Activated B cell treated with CpG ODN at 0.5 μM for 24 hours (primary cell): ENCODE measurements around the gene AK9. TPM values are rescaled to one million over a fixed set of nuclear protein-coding genes. Genes with fewer than 3 reads are reported as not detected.
"Not testable (repeated sequence)": the region's sequence is repeated elsewhere in the genome, so short reads cannot be mapped to it uniquely, and the experiment has no call there.

ENCODE experiments used
- ATAC-seq: fragments of 200-7000 bp; cut with Tn5 transposase; one replicate; pipeline ENCODE4 v1.10.0; 2021; ENCODE audit warnings: low read depth, mild to moderate bottlenecking, moderate library complexity
- CTCF ChIA-PET: fragments of 350-600 bp; sonication (Branson Sonifier 250); formaldehyde crosslinking; loops from one replicate; lab custom pipeline; 2021; ENCODE audit warnings: antibody characterized with exemption; lab: Charles Lee
- POLR2A ChIA-PET: fragments of 350-600 bp; sonication (Branson Sonifier 250); formaldehyde crosslinking; loops from one replicate; lab custom pipeline; 2021; ENCODE audit warnings: antibody characterized with exemption; lab: Charles Lee
- DNase-seq: peaks from one replicate; pipeline ENCODE4 v3.0.0; 2022
- H3K27ac Mint-ChIP-seq: one replicate; pipeline ENCODE4 v1.8.0; 2020; ENCODE audit warnings: mixed read lengths
- H3K27me3 Mint-ChIP-seq: one replicate; pipeline ENCODE4 v1.8.0; 2021; ENCODE audit warnings: mixed read lengths
- H3K36me3 Mint-ChIP-seq: one replicate; pipeline ENCODE4 v1.8.0; 2021; ENCODE audit warnings: low read depth, mixed read lengths
- H3K4me1 Mint-ChIP-seq: one replicate; pipeline ENCODE4 v1.8.0; 2021; ENCODE audit warnings: mixed read lengths
- H3K4me3 Mint-ChIP-seq: one replicate; pipeline ENCODE4 v1.8.0; 2020; ENCODE audit warnings: mild to moderate bottlenecking, mixed read lengths
- H3K9me3 Mint-ChIP-seq: one replicate; pipeline ENCODE4 v1.8.0; 2020; ENCODE audit warnings: mixed read lengths
- intact Hi-C: fragments of 100-400 bp; cut with micrococcal nuclease; formaldehyde crosslinking; loops from one replicate; pipeline ENCODE4 v1.15.1; 2024
- total RNA-seq: library from RNA; stranded (reverse); gene quantifications from 2 replicates; pipeline ENCODE4 v1.2.3, GENCODE V29; 2022
- TF ChIP-seq, protein P1 (sequence below): fragments of 200-600 bp; IDR thresholded peaks from one replicate; pipeline ENCODE4 v1.8.0; 2022; ENCODE audit warnings: antibody characterized with exemption, mild to moderate bottlenecking

Gene AK9
- total RNA-seq, 1 donor from 2014 or later: 9.1 TPM

DNA sequence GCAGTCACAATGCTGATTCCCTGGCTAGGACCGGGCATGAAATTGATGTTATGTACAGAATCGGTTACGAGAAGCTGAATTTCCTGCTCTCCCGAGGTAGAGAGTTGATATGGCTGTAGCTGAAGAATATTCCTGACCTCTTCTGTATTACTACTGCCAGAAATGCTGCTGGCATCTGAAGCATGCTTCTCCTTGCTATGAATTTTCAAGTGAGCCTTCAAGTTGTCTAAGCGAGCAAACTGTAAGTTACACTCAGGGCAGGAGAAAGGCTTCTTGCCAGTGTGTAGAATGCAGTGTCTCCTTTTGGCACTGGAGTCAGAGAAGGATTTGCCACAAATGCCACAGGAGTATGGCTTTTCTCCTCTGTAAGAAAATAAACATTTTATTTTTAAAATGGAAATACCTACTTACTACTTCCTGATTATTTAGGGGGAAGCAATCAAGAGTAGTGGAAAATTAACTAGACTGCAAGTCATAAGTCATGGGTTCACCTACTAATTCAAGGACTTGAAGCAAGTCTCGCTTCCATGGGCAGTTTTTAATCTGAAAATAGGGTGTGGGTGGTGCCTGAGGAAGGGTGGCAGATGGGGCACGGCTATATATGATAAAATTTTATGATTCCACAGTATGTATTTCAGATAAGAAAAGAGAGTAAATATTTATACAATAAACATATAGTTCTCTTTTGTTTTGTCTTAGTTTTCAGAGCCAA, 224.6 kb downstream of the AK9 start:
- Mint-ChIP-seq H3K4me1 (peaks cover 46% of the 10 kb centered on the region), H3K4me3 (no peak overlapping the region), H3K9me3 (no peaks in the 10 kb centered on the region), H3K27ac (no peak overlapping the region), H3K36me3 (peaks cover 91% of the 10 kb centered on the region), H3K27me3 (no peaks in the 10 kb centered on the region)
- intact Hi-C loops: no loop called here
- CTCF ChIA-PET: interaction anchor here (0.9 kb wide), 1 partner anchor 10 kb away, joined by 3 read pairs; no protein-coding TSS in a partner anchor
- DNase-seq (no peak), ATAC-seq (no peak)
- POLR2A ChIA-PET: interaction anchor here (1.2 kb wide), 1 partner anchor 16 kb away, joined by 4 read pairs; no protein-coding TSS in a partner anchor
- TF ChIP-seq, protein P1, sequence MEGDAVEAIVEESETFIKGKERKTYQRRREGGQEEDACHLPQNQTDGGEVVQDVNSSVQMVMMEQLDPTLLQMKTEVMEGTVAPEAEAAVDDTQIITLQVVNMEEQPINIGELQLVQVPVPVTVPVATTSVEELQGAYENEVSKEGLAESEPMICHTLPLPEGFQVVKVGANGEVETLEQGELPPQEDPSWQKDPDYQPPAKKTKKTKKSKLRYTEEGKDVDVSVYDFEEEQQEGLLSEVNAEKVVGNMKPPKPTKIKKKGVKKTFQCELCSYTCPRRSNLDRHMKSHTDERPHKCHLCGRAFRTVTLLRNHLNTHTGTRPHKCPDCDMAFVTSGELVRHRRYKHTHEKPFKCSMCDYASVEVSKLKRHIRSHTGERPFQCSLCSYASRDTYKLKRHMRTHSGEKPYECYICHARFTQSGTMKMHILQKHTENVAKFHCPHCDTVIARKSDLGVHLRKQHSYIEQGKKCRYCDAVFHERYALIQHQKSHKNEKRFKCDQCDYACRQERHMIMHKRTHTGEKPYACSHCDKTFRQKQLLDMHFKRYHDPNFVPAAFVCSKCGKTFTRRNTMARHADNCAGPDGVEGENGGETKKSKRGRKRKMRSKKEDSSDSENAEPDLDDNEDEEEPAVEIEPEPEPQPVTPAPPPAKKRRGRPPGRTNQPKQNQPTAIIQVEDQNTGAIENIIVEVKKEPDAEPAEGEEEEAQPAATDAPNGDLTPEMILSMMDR: no peak

DNA sequence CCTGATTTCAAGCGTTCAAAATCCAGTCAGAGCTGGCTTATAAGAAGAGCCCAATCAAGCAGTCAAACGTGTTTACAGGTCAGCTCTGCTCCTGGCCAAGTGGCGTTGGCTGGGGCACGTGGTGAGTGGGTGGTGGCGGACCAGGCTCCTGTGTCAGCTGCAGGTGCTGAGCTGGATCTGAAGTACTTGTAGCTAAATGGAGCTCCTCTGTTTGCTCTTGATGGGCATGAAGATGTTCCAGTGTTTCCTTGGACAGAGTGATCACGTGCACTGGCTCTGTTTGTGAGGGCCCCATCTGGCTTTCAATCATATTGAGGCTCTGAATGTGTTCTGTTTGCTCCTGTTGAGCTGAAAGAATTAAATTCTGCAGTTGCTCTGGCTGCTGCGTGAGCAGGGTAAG, 225.2 kb downstream of the AK9 start:
- intact Hi-C loops: no loop called here
- no peak overlapping the region for H3K4me3 Mint-ChIP-seq
- no peak for ATAC-seq
- ChIA-PET POLR2A (interaction anchor here (0.6 to 1.2 kb wide), 2 partner anchors 17 to 64 kb away, joined by 4 read pairs; no protein-coding TSS in a partner anchor), CTCF (interaction anchor here (0.9 kb wide), 1 partner anchor 9 kb away, joined by 3 read pairs; no protein-coding TSS in a partner anchor)
- H3K27me3 Mint-ChIP-seq: no peaks in the 10 kb centered on the region
- peaks cover 41% of the 10 kb centered on the region for H3K4me1 Mint-ChIP-seq
- H3K36me3 Mint-ChIP-seq: peaks cover 91% of the 10 kb centered on the region
- TF ChIP-seq, protein P1: no peak
- no peaks in the 10 kb centered on the region for H3K9me3 Mint-ChIP-seq
- no peak for DNase-seq
- no peak overlapping the region for H3K27ac Mint-ChIP-seq

- peaks cover 65% of the 10 kb centered on the region for H3K4me1 Mint-ChIP-seq
- POLR2A ChIA-PET: interaction anchor here (1.4 to 2.1 kb wide), 2 partner anchors 11 to 20 kb away, joined by 4 to 10 read pairs; partner anchors contain the start of gene ZBTB24
Measured at GRCh38 chr6:109461733-109462526, 229.1 kb downstream of the AK9 start.

DNA sequence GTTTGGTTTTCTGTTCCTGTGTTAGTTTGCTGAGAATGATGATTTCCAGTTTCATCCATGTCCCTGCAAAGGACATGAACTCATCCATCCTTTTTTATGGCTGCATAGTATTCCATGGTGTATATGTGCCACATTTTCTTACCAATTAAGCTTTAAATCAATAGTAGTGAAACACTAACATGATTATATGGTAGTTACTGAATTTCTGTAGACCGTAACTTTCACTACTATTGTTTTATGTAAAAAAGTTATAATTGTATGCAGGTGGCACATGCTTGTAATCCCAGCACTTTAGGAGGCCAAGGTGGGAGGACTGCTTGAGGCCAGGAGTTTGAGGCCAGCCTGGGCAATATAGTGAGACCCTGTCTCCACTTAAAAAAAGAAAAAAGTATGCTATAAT, 229.8 kb downstream of the AK9 start:
- peaks cover 45% of the 10 kb centered on the region for H3K36me3 Mint-ChIP-seq

More at GRCh38 chr6:109461733-109462526, 229.1 kb downstream of the AK9 start:
- H3K27me3 Mint-ChIP-seq: no peaks in the 10 kb centered on the region
- no peak overlapping the region for H3K4me3 Mint-ChIP-seq
- intact Hi-C loops: loop anchor here (1.0 kb wide), 1 partner anchor 17 kb away; no protein-coding TSS in a partner anchor
- DNase-seq (no peak), ATAC-seq (no peak)
- TF ChIP-seq, protein P1: no peak
- H3K27ac Mint-ChIP-seq: peak overlapping the region; percentile 68
- H3K36me3 Mint-ChIP-seq: peaks cover 53% of the 10 kb centered on the region
- H3K9me3 Mint-ChIP-seq: no peaks in the 10 kb centered on the region
- CTCF ChIA-PET: interaction anchor here (0.8 kb wide), 1 partner anchor 1732 kb away, joined by 3 read pairs; no protein-coding TSS in a partner anchor

DNA sequence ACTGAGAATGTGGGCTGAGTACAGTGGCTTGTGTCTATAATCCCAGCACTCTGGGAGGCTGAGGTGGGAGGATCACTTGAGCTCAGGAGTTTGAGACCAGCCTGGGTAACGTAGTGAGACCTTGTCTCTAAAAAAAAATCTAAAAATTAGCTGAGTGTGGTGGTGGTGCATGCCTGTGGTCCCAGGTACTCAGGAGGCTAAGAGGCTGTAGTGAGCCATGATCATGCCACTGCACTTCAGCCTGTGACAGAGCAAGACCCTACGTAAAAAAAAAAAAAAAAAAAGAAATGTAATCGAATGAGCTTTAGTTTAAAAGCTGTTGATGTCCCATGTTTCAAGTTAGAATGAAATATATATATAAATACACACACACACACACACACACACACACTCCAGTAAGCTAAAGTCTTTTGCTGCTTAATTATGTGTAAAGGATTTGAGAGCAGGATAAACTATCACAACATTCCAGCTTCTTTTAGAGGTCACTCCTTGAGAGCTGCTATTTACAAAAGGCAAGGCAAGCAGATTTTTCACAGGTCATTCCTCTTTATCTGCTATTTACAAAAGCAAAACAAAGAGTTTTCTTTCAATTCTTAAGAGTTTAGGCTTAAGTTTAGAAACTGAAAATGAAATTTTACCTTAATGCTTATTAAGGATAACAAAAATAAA, 230.7 kb downstream of the AK9 start:
- ATAC-seq (no peak), DNase-seq (no peak)
- no peak overlapping the region for H3K4me3 Mint-ChIP-seq
- ChIA-PET POLR2A (interaction anchor here (0.6 to 2.8 kb wide), 5 partner anchors 12 to 78 kb away, joined by 3 to 25 read pairs (median 4); partner anchors contain the start of genes CD164, PPIL6, SMPD2 and ZBTB24), CTCF (interaction anchor here (1.1 kb wide), 1 partner anchor 12 kb away, joined by 4 read pairs; no protein-coding TSS in a partner anchor)
- peaks cover 64% of the 10 kb centered on the region for H3K4me1 Mint-ChIP-seq
- no peaks in the 10 kb centered on the region for H3K9me3 Mint-ChIP-seq
- intact Hi-C loops: no loop called here
- H3K27me3 Mint-ChIP-seq: no peaks in the 10 kb centered on the region
- H3K27ac Mint-ChIP-seq: peak overlapping the region; percentile 83
- peaks cover 37% of the 10 kb centered on the region for H3K36me3 Mint-ChIP-seq
- TF ChIP-seq, protein P1: no peak

More for the DNA sequence above, 229.8 kb downstream of the AK9 start:
- ChIA-PET POLR2A (interaction anchor here (0.6 to 2.8 kb wide), 5 partner anchors 11 to 367 kb away, joined by 3 to 25 read pairs (median 7); partner anchors contain the start of genes CD164, PPIL6, SMPD2 and ZBTB24), CTCF (interaction anchor here (0.8 kb wide), 1 partner anchor 1731 kb away, joined by 3 read pairs; no protein-coding TSS in a partner anchor)
- H3K27me3 Mint-ChIP-seq, H3K4me3 Mint-ChIP-seq, H3K27ac Mint-ChIP-seq, ATAC-seq, H3K9me3 Mint-ChIP-seq, intact Hi-C loops, DNase-seq: not testable (repeated sequence)
- H3K4me1 Mint-ChIP-seq: peaks cover 72% of the 10 kb centered on the region
